WTC11 (cell line): ENCODE data around the gene LGALS1.

Source experiments
- ESRRA ChIP-seq: sonication (generic); formaldehyde crosslinking; IDR thresholded peaks from 2 replicates; pipeline ENCODE4 v1.8.1; 2022; ENCODE audit warnings: mild to moderate bottlenecking, missing genetic modification reagents, borderline replicate concordance
- GABPB1 ChIP-seq: sonication (generic); formaldehyde crosslinking; IDR thresholded peaks from 2 replicates; pipeline ENCODE4 v1.8.1; 2023; ENCODE audit warnings: mild to moderate bottlenecking, missing genetic modification reagents
- TF ChIP-seq, protein P1 (sequence below): fragments of 200-600 bp; IDR thresholded peaks from 2 replicates; pipeline ENCODE4 v1.8.0; 2022; ENCODE audit warnings: antibody characterized with exemption
- TF ChIP-seq, protein P2 (sequence below): sonication (generic); formaldehyde crosslinking; IDR thresholded peaks from 2 replicates; pipeline ENCODE4 v1.8.0; 2022; ENCODE audit warnings: mild to moderate bottlenecking, missing genetic modification reagents
- TF ChIP-seq, protein P3 (sequence below): sonication (generic); formaldehyde crosslinking; IDR thresholded peaks from 2 replicates; pipeline ENCODE4 v1.8.1; 2022; ENCODE audit warnings: low read depth, missing genetic modification reagents, borderline replicate concordance

DNA sequence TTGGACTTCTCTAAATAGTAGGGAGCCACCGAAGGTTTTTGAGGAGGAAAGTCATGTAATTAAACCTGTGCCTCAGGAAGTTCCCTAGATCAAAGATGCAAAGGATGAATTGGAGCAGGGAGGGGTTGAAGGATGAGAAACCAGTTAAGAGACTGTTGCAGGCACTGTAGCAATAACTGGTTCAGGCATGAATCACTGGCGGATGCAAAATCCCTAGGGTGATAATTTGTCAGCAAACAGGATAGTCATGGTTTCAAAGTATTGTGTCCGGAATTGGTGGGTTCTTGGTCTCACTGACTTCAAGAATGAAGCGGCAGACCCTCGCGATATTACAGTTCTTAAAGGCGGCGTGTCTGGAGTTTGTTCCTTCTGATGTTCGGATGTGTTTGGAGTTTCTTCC lies 41.3 kb downstream of the LGALS1 start:
- TF ChIP-seq, protein P1, sequence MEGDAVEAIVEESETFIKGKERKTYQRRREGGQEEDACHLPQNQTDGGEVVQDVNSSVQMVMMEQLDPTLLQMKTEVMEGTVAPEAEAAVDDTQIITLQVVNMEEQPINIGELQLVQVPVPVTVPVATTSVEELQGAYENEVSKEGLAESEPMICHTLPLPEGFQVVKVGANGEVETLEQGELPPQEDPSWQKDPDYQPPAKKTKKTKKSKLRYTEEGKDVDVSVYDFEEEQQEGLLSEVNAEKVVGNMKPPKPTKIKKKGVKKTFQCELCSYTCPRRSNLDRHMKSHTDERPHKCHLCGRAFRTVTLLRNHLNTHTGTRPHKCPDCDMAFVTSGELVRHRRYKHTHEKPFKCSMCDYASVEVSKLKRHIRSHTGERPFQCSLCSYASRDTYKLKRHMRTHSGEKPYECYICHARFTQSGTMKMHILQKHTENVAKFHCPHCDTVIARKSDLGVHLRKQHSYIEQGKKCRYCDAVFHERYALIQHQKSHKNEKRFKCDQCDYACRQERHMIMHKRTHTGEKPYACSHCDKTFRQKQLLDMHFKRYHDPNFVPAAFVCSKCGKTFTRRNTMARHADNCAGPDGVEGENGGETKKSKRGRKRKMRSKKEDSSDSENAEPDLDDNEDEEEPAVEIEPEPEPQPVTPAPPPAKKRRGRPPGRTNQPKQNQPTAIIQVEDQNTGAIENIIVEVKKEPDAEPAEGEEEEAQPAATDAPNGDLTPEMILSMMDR, result no peak
- TF ChIP-seq ESRRA (no peak), GABPB1 (no peak)
- TF ChIP-seq, protein P2, sequence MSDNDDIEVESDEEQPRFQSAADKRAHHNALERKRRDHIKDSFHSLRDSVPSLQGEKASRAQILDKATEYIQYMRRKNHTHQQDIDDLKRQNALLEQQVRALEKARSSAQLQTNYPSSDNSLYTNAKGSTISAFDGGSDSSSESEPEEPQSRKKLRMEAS (CRISPR knock-in tag), result no peak
- TF ChIP-seq, protein P3, sequence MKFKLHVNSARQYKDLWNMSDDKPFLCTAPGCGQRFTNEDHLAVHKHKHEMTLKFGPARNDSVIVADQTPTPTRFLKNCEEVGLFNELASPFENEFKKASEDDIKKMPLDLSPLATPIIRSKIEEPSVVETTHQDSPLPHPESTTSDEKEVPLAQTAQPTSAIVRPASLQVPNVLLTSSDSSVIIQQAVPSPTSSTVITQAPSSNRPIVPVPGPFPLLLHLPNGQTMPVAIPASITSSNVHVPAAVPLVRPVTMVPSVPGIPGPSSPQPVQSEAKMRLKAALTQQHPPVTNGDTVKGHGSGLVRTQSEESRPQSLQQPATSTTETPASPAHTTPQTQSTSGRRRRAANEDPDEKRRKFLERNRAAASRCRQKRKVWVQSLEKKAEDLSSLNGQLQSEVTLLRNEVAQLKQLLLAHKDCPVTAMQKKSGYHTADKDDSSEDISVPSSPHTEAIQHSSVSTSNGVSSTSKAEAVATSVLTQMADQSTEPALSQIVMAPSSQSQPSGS (CRISPR knock-in tag), result no peak
